ENCODE results near the gene TMEM92.

The TMEM92 gene

DNA sequence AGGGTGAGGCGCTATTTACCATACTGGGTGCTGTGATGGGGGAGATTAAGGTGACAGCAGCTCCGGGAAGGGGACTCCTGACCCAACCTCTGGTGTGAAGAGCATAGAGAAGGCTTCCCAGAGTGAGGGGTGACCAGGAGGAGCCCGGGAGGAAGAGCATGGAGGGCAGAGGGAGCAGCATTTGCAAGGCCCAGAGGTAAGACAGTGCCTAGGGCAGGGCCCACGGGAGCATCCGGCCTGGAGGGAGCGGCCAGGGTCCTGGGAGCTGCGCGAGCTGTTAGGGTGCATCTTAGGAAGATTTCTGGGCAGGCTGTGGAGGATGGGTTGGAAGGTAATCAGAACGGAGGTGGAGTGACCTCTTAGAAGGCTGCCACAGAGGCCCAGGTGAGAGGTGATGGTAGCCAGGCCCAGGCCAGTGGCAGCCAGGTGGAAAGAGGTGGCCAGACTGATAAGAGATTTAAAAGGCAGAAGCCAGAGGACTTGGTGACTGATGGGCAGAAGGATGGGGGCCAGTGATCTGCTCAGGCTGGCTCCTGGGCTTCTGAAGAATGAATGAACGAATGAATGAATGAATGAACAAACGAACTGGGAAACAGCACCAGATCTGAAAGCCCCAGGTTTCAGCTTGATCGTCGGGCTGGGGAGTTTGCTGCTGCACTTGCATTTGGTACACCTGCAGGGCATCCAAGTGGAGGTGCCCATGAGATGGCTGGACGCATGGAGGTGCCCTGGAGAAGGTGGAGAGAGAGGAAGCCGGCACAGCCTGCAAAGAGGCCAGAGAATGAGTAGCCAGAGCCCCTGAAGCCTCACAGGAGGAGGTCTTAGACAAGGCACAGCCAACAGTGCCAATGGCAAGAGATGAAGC, 13.0 kb upstream of the TMEM92 start:
- no peak for DNase-seq (ENCODE audit: low read depth)
- no peak overlapping the region for H3K4me3 ChIP-seq (ENCODE audit: low read depth, low read length)
- TF ChIP-seq, protein P1, sequence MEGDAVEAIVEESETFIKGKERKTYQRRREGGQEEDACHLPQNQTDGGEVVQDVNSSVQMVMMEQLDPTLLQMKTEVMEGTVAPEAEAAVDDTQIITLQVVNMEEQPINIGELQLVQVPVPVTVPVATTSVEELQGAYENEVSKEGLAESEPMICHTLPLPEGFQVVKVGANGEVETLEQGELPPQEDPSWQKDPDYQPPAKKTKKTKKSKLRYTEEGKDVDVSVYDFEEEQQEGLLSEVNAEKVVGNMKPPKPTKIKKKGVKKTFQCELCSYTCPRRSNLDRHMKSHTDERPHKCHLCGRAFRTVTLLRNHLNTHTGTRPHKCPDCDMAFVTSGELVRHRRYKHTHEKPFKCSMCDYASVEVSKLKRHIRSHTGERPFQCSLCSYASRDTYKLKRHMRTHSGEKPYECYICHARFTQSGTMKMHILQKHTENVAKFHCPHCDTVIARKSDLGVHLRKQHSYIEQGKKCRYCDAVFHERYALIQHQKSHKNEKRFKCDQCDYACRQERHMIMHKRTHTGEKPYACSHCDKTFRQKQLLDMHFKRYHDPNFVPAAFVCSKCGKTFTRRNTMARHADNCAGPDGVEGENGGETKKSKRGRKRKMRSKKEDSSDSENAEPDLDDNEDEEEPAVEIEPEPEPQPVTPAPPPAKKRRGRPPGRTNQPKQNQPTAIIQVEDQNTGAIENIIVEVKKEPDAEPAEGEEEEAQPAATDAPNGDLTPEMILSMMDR (IDR thresholded peaks at IDR 0.05; ENCODE audit: low read depth, low read length, missing control alignments), result no peak

DNA sequence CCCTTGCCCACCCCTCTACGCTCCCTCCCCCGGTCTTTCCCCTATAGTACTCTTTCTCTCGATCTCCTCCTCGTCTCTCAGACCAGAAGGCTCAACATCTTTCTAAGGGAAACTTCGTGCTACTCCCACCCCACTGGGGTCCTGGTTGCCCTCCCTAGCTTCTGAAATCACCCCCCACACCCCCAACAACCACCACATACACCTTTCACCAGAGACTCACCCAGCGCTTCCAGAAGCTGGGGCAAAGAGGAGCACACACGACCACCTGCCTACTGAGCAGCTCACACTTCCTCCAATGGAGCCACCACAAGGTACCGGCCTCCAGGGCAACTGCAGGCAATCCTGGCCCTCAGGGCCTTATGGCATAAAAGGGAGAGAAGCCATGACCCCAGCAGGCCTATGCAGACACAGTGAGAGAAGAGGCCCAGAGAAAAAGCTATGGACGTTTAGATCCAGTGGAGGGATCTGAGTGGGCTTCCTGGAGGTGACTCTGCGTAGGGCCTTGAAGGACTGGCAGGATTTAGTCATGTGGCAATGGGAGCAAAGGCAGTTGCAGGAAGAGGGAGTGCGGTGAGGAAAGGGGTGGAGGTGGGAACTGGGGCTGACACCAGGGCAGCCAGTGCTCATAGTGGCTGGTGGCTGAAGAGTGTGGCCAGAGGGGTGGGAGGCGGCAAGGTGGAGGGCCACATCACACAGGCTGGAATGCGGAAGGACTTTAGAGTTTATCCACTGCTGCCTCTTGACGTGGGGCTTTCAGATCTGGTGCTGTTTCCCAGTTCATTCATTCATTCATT, 12.1 kb upstream of the TMEM92 start:
- TF ChIP-seq, protein P1 (IDR thresholded peaks at IDR 0.05; ENCODE audit: low read depth, low read length, missing control alignments), result no peak
- no peak for DNase-seq (ENCODE audit: low read depth)
- H3K4me3 ChIP-seq (ENCODE audit: low read depth, low read length), result no peak overlapping the region

DNA sequence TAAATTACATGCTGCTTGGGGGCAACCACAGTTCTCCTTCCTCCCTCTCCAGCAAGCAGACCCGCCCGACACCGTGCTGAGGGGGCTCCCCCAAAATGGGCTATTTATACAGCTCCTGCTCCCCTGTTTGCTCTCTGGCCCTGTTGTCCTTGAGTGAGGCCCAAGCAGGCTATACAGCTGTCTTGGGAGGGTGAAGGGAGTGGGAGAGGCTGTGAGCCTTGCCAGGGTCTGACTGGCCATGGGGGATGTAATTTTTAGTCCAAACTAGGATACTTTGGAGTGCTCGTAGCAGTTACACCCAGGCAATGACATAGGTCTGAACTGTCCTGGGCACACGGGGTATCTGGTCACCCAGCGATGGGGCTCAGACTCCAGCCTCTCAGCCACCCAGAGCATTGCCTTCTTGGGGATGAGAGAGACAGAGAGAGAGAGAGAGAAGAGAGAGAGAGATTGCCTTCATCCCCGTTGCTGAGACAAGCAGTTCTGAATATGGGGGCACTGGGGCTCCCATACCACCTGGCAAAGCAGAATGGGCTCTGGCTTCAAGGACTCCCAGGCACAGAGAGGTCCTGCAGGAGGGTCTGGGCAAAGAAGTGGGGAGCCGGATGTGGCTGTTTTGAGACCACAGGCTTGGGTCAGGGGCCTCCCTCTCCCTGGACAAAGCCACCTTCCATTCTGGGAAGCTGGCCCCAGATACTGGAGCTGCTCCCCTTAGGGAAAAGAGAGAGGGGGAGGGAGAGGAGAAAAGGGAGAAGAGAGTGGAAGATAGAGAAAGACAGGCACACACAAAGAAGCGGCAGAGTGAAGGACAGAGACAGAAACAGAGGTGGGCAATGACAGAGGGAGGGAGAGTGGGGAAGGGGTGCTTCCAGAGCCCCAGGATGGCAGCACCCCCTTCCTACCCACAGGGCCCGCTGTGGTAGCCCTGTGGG, 10.7 kb upstream of the TMEM92 start:
- no peak for DNase-seq (ENCODE audit: low read depth)
- no peak overlapping the region for H3K4me3 ChIP-seq (ENCODE audit: low read depth, low read length)

DNA sequence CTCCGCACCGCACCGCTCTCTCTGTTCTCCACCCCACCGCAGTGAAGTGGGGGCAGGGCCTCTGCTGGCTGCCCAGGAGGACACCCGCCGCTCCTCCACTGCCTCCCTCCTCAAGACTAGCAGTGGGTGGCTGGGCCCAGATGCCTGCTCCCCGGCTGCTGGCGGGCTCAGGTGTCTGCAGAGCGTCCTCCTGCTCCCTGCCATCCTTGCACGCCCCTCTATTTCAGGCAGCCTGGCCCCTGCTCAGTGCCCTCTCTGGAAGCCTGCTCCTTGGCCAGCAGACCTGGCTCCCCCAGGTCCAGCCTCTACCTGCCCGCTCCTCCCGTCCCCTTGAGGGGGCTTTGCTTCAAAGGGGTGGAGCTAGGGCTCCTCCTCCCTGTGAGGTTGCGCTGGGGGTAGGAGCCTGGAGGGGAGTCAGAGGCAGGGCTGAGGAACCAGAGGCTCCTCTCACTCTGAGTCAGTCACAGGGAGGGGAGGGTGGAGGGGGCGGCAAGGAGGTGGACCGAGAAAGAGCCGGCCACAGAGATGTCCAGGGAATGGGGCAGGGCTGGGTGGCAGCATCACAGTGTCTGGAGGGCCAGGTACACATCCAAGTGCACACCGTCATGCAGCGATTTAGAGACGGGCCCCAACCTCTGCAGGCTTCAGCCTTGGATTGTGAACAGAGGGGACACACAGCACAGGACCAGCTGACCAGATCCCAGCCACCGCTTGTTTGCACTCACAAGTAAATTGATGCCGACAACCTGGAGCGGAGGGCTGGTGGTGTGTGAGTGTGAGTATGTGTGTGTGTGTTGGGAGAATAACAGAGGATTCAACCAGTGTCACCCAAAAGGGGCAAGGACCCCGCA, 9.8 kb upstream of the TMEM92 start:
- no peak for DNase-seq (ENCODE audit: low read depth)
- H3K4me3 ChIP-seq (ENCODE audit: low read depth, low read length), result no peak overlapping the region
- TF ChIP-seq, protein P1 (IDR thresholded peaks at IDR 0.05; ENCODE audit: low read depth, low read length, missing control alignments), result no peak

More for the DNA sequence above, 10.7 kb upstream of the TMEM92 start:
- TF ChIP-seq, protein P1 (IDR thresholded peaks at IDR 0.05; ENCODE audit: low read depth, low read length, missing control alignments), result no peak

DNA sequence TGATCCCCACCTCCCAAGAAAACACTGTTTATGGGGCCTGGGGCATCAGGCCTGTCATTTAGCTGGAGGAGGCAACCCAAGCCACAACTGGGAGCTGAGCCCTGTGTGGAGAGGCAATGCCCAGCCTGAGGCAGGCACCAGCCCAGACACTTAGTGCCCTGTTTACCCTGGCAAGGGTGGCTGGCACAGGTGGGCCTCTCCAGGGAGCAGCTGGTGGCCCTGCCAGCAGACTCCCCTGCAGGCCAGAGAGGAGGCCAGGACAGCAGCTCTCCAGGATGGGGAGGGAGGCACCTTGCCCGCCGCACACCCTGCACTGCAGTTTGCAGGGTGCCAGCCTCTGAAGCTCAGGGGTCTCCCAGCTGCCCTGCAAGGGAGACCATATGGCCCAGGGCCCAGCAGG, 9.1 kb upstream of the TMEM92 start:
- H3K4me3 ChIP-seq (ENCODE audit: low read depth, low read length), result no peak overlapping the region
- TF ChIP-seq, protein P1 (IDR thresholded peaks at IDR 0.05; ENCODE audit: low read depth, low read length, missing control alignments), result no peak
- DNase-seq (ENCODE audit: low read depth), result no peak

All from GM12864 (cell line).